HAP-1 (cell line): ENCODE results near the gene LOXL1.

ENCODE experiments used
- DNase-seq, 2 experiments: peaks; one replicate each; pipeline ENCODE4 v3.0.0-alpha.2; 2016 to 2020; ENCODE audit warnings: low spot score in 2 of 2
- H3K27me3 ChIP-seq: fragments of 250-450 bp; sonication (Bioruptor Pico); 2 replicates; pipeline ENCODE4 v1.5.1; 2020; ENCODE audit warnings: low read depth, mild to moderate bottlenecking, moderate library complexity
- H3K36me3 ChIP-seq: fragments of 250-450 bp; sonication (Bioruptor Pico); replicated peaks from 2 replicates; pipeline ENCODE4 v1.5.1; 2020; ENCODE audit warnings: mild to moderate bottlenecking
- H3K4me1 ChIP-seq: fragments of 250-450 bp; sonication (Bioruptor Pico); 2 replicates; pipeline ENCODE4 v1.5.1; 2020; ENCODE audit warnings: mild to moderate bottlenecking
- H3K4me3 ChIP-seq: fragments of 250-450 bp; sonication (Bioruptor Pico); 2 replicates; pipeline ENCODE4 v1.5.1; 2020; ENCODE audit warnings: mild to moderate bottlenecking, moderate library complexity
- H3K9me3 ChIP-seq: fragments of 250-450 bp; sonication (Bioruptor Pico); 2 replicates; pipeline ENCODE4 v1.5.1; 2020; ENCODE audit warnings: mild to moderate bottlenecking, moderate library complexity
- in situ Hi-C: fragments of 300-500 bp; cut with MboI; formaldehyde crosslinking; loops from 3 replicates; pipeline ENCODE4 v1.14.3; 2020; ENCODE audit warnings: low sequenced_read_pairs, inconsistent platforms, mixed read lengths

LOXL1 gene

GRCh38 chr15:73990250-73991005 lies 64.2 kb downstream of the LOXL1 start:
- peak in 1 of 2 experiments; percentile 11 for DNase-seq
- H3K4me1 ChIP-seq = peaks cover 14% of the 10 kb centered on the region
- no peaks in the 10 kb centered on the region for H3K36me3 ChIP-seq
- in situ Hi-C loops = no loop called here
- no peaks in the 10 kb centered on the region for H3K9me3 ChIP-seq
- no peaks in the 10 kb centered on the region for H3K27me3 ChIP-seq
- H3K4me3 ChIP-seq = no peak overlapping the region

DNA sequence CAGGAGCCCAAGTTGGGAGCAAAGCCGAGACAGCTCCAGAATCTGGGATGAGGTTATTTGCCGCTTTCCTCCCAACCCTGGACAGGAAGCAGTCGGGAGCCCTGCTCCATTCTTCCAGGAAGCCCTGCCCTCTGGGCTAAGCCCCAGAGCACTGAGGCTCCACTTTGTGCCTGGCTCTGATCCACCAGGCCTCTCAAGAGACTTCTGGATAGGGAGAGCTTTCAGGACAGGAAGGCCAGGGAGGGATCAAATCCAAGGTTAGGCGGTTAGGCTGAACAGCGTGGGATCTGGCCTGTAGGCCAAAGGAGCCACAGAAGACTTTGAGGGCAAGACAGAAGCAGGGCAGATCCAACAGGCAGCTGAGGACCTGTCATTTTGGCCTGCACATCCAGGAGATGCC lies 65.0 kb downstream of the LOXL1 start:
- Histone ChIP-seq H3K4me1 (peaks cover 18% of the 10 kb centered on the region), H3K9me3 (no peaks in the 10 kb centered on the region), H3K36me3 (no peaks in the 10 kb centered on the region), H3K27me3 (no peaks in the 10 kb centered on the region), H3K4me3 (peak overlapping the region; percentile 68)
- peak in 1 of 2 experiments; percentile 36 for DNase-seq
- in situ Hi-C loops = no loop called here

GRCh38 chr15:73991726-73992593 lies 65.7 kb downstream of the LOXL1 start, which contains the start of gene STOML1:
TSS of gene STOML1 (minus strand) at chr15:73992295. CDS start at chr15:73992223, 72 bp downstream.
- Histone ChIP-seq H3K4me3 (peak within 1 kb of the TSS; percentile 68), H3K36me3 (no peaks in the 10 kb centered on the region), H3K4me1 (peaks cover 20% of the 10 kb centered on the region), H3K9me3 (no peaks in the 10 kb centered on the region), H3K27me3 (no peaks in the 10 kb centered on the region)
- in situ Hi-C loops = no loop called here
- peak; percentile 98 to 100 for DNase-seq

- Histone ChIP-seq H3K4me3 (peak overlapping the region; percentile 68), H3K9me3 (no peaks in the 10 kb centered on the region), H3K27me3 (no peaks in the 10 kb centered on the region), H3K4me1 (peaks cover 24% of the 10 kb centered on the region), H3K36me3 (no peaks in the 10 kb centered on the region)
- in situ Hi-C loops = no loop called here
- no peak for DNase-seq
These were observed 66.3 kb downstream of the LOXL1 start for GRCh38 chr15:73992594-73992898.

DNA sequence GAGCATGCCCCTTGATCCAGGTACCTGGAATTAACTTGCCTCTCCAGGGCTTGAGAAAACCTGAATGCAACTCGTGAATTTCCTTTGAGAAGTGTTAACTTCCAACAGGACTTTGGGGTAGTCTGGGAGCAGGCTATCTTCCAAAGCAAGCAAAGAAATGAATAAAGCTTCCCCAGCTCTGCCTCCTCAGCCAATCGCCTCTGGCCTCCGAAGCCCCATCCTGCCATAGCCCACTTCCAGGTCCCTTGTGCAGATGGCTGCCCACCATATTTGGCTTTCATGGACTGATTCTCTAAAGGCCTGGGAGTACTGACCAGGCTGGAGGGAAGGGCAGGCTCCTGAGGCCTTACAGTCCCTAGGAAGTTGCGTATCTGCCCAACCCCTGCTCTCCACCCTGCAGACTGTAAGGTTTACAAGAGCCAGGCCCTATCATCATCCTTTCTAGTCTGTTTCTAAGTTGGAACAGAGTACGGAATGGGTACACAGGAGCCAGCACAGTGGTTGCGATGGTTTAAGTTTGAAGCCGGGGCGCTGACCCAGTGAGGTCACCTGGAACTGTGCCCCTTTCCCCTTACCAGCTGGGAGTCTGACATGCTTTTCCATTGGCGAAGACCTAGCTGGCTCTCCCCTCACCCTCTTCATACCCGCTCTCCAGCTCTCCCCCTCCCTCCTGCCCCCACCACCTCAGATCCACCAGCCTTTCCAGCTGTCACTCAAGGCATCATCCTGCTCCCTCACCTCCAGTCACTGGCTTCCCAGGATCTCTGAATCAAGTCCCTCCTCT lies 67.1 kb downstream of the LOXL1 start:
- peaks cover 24% of the 10 kb centered on the region for H3K4me1 ChIP-seq
- H3K4me3 ChIP-seq = no peak overlapping the region; the same call in 1 of the 2 replicates
- H3K9me3 ChIP-seq = no peaks in the 10 kb centered on the region
- DNase-seq = peak in 1 of 2 experiments; percentile 8
- 0 out of 2 replicates have a peak, but pooled peaks cover 3% of the 10 kb centered on the region for H3K36me3 ChIP-seq
- no peaks in the 10 kb centered on the region for H3K27me3 ChIP-seq
- in situ Hi-C loops = no loop called here

- H3K4me3 ChIP-seq = peak within 1 kb of the TSS; percentile 67
- DNase-seq = peak; percentile 100
- no peaks in the 10 kb centered on the region for H3K9me3 ChIP-seq
- in situ Hi-C loops = no loop called here
- peaks cover 24% of the 10 kb centered on the region for H3K4me1 ChIP-seq
- H3K27me3 ChIP-seq = no peaks in the 10 kb centered on the region
- H3K36me3 ChIP-seq = peaks cover 10% of the 10 kb centered on the region
These were observed 68.2 kb downstream of the LOXL1 start, which contains the start of gene PML for GRCh38 chr15:73994413-73994883. TSS of gene PML (plus strand) at chr15:73994716. CDS start at chr15:73994813, 97 bp downstream.

DNA sequence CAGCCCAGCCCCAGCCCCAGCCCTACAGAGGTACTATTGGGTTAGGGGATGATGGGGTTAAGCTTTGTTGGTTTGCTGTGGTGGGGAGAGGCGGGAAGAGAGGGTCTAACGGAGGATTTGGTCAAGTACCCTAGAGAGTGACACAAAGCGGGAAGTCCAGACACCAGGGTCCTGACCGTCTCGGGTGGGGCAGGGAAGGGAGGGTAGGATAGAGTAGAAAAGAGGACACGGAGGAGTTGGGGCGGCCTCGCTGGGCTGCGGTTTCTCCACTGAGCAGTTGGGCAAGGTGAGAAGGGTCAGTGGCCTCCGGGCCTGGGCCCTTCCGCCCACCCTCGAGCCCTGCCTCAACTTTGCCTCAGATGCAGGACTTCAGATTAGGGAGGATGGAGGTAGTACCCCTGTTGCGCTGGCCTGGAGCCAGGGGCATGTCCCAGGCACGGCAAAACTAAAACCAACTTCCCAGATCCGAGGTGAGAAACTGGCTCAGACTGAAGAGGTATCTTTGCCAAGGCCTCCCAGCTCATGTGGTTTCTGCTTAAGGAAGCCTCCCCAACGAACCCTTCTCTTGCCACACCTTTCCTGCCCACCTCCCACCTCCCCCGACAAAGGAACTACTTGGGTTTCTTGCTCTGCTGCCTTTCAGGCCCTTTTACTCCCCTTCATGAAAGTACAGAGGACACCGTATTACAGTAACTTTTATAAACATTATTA lies 68.8 kb downstream of the LOXL1 start:
- in situ Hi-C loops = no loop called here
- Histone ChIP-seq H3K4me1 (peaks cover 24% of the 10 kb centered on the region), H3K27me3 (no peaks in the 10 kb centered on the region), H3K9me3 (no peaks in the 10 kb centered on the region), H3K36me3 (peaks cover 11% of the 10 kb centered on the region), H3K4me3 (peak overlapping the region; percentile 67)
- DNase-seq = peak; percentile 32 to 47

DNA sequence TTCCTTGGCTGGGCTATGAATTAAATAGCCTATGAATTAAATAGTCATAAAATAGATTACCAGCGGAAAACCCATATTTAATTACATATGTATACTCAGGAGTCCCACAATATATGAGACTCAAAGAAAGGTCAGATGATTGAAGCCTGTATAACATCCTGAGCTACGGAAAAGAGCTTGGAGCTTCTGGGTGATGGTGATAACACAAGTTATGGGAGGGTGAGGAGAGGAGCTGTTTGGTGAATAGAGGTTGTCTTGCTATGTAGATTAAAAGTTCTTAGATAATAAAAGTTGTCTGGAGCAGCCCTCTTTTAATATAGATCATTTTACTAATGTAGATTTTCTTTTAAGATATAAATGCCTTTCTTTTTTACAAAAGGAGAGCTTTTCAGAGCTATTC lies 70.0 kb downstream of the LOXL1 start:
- Histone ChIP-seq H3K4me3 (peak overlapping the region; percentile 67), H3K9me3 (no peaks in the 10 kb centered on the region), H3K36me3 (peaks cover 11% of the 10 kb centered on the region), H3K4me1 (peaks cover 21% of the 10 kb centered on the region), H3K27me3 (no peaks in the 10 kb centered on the region)
- in situ Hi-C loops = no loop called here
- peak in 1 of 2 experiments; percentile 6 for DNase-seq

DNA sequence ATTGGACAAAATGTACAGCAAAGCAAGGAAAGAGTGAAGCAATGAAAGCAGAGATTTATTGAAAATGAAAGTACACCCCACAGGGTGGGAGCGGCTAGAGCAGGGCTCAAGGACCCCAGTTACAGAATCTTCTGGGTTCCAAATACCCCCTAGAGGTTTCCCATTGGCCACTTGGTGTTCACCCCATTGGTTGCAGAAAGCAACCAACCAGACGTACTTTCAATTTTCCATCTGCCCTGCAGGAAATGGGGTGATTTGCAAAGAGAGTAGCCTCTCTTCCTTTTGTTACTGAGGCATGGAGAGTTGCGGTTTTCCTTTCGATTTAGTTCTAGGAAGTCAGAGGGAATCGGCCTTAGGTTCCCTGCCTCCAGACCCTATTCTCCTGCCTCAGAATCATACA lies 70.7 kb downstream of the LOXL1 start:
- H3K36me3 ChIP-seq = peaks cover 12% of the 10 kb centered on the region
- no peaks in the 10 kb centered on the region for H3K27me3 ChIP-seq
- H3K4me1 ChIP-seq = peaks cover 17% of the 10 kb centered on the region
- no peak overlapping the region for H3K4me3 ChIP-seq
- H3K9me3 ChIP-seq = no peaks in the 10 kb centered on the region
- in situ Hi-C loops = no loop called here
- DNase-seq = peak in 1 of 2 experiments; percentile 13

DNA sequence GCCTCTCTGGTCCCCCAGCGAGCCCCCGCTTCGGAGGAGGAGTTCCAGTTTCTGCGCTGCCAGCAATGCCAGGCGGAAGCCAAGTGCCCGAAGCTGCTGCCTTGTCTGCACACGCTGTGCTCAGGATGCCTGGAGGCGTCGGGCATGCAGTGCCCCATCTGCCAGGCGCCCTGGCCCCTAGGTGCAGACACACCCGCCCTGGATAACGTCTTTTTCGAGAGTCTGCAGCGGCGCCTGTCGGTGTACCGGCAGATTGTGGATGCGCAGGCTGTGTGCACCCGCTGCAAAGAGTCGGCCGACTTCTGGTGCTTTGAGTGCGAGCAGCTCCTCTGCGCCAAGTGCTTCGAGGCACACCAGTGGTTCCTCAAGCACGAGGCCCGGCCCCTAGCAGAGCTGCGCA lies 71.7 kb downstream of the LOXL1 start:
- peaks cover 13% of the 10 kb centered on the region; the same call in 1 of the 2 replicates for H3K4me1 ChIP-seq
- no peak overlapping the region for H3K4me3 ChIP-seq
- peaks cover 16% of the 10 kb centered on the region for H3K36me3 ChIP-seq
- no peaks in the 10 kb centered on the region for H3K9me3 ChIP-seq
- H3K27me3 ChIP-seq = no peaks in the 10 kb centered on the region
- DNase-seq = no peak
- in situ Hi-C loops = no loop called here
